ENCODE results near the gene FAM174C. TPM values are rescaled to one million over a fixed set of nuclear protein-coding genes. Genes with fewer than 3 reads are reported as not detected.
A peak's percentile ranks its signal among the peaks of the same experiment; 100 is the strongest.

Gene FAM174C
- polyA plus RNA-seq, 3 donors: 32.8 to 56.2 (median 40.0) TPM

DNA sequence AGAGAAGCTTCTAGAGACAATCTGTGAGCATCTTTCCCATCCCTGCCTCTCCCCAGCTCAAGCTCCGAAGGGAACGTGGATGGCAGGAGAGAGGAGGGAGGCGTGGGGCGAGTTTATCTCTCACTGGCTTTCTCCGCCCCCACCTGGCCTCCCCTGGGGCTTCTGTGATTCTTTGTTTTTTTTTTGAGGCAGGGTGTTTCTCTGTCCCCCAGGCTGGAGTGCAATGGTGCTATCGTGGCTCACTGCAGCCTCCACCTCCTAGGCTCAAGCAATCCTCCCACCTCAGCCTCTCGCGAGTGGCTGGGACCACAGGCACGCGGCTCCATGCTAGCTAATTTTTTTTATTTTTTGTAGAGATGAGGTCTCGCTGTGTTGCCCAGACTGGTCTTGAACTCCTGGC, 33.4 kb downstream of the FAM174C start:
- Mint-ChIP-seq H3K4me1 (no peaks in the 10 kb centered on the region), H3K27ac (no peak overlapping the region), H3K4me3 (no peak overlapping the region), H3K27me3 (ENCODE audit: low read depth in 3 of 3) (peaks cover 0 to 7% (median 2%) of the 10 kb centered on the region in 3 donors), H3K9me3 (peaks cover 0 to 1% (median 0%) of the 10 kb centered on the region in 7 donors), H3K36me3 (no peaks in the 10 kb centered on the region)
- Histone ChIP-seq H3K36me3 (replicated peaks in 1 of 2; ENCODE audit: control insufficient read depth in 1 of 2, insufficient read depth in 2 of 2, low read length in 2 of 2) (no peaks in the 10 kb centered on the region), H3K4me3 (replicated peaks in 1 of 3; ENCODE audit: low read depth in 2 of 3, low read length in 3 of 3) (no peak overlapping the region), H3K4me2 (replicated peaks; ENCODE audit: extremely low read depth, low read length, poor library complexity, severe bottlenecking) (no peak overlapping the region), H3K4me1 (ENCODE audit: control insufficient read depth in 1 of 2, insufficient read depth in 2 of 2, low read length in 2 of 2) (no peaks in the 10 kb centered on the region), H3K27me3 (ENCODE audit: control insufficient read depth in 2 of 2, insufficient read depth in 2 of 2, low read length in 2 of 2) (no peaks in the 10 kb centered on the region), H4K20me1 (ENCODE audit: insufficient read depth, low read length) (no peaks in the 10 kb centered on the region), H3K9me3 (replicated peaks in 1 of 2; ENCODE audit: control insufficient read depth in 1 of 2, insufficient read depth in 1 of 2, low read length in 2 of 2) (no peaks in the 10 kb centered on the region), H3K9ac (ENCODE audit: insufficient read depth, low read length, poor library complexity, severe bottlenecking) (no peak overlapping the region), H3K79me2 (ENCODE audit: insufficient read depth, low read length) (no peaks in the 10 kb centered on the region), H3K27ac (ENCODE audit: low read depth in 1 of 2, low read length in 2 of 2) (no peak overlapping the region), H2AFZ (ENCODE audit: insufficient read depth, low read depth, low read length, poor library complexity, severe bottlenecking) (no peak overlapping the region)
- TF ChIP-seq, protein P1, sequence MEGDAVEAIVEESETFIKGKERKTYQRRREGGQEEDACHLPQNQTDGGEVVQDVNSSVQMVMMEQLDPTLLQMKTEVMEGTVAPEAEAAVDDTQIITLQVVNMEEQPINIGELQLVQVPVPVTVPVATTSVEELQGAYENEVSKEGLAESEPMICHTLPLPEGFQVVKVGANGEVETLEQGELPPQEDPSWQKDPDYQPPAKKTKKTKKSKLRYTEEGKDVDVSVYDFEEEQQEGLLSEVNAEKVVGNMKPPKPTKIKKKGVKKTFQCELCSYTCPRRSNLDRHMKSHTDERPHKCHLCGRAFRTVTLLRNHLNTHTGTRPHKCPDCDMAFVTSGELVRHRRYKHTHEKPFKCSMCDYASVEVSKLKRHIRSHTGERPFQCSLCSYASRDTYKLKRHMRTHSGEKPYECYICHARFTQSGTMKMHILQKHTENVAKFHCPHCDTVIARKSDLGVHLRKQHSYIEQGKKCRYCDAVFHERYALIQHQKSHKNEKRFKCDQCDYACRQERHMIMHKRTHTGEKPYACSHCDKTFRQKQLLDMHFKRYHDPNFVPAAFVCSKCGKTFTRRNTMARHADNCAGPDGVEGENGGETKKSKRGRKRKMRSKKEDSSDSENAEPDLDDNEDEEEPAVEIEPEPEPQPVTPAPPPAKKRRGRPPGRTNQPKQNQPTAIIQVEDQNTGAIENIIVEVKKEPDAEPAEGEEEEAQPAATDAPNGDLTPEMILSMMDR (IDR thresholded peaks at IDR 0.05): no peak
- WGBS (ENCODE audit: insufficient coverage): 87% methylated on average over 3 of the region's 11 CpGs
- DNase-seq: no peak
- intact Hi-C loops (cut with micrococcal nuclease): no loop called here

DNA sequence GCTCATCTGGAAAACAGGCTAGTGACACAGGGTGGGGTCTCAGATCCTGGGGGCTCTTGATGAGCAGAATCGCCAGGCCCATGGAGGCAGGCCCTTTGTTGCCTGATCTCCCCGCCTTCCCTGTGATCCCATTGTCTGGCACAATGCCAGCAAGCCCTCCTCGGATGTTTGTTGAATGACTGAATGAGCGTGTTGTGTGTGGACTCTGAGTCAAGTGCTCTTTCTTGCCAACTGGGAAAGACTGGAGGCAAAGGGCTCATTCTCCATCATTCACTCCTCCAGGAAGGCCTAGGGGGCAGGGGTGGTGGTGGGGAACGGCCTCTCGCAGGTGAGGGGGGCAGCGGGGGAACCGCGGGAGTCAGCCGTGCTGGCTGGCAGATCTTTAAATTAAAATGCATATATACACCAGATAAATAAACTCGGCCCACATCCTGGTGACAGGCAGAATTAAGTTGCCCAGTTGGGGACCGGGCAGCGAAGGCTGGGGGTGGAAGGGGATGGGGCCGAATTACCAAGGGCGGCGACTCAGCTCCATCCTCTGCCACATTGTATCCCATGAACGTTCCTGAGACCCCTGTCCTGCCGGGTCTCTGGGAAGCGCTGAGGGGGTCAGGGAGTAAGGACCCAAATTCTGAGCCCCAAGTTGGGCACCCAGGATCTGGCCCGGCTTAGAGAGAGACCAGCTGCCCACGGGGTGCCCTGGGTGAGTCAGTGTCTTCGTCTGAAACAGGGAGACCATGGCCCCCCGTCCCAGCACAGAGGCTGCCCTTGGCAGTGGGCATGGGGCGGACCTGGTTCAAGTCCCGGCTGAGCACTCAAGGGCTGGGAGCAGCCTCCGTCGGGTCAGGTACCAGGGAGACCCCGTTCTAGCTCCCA, 34.9 kb downstream of the FAM174C start:
- Mint-ChIP-seq H3K27ac (peak overlapping the region in 1 of 7 donors; percentile 55), H3K36me3 (no peaks in the 10 kb centered on the region), H3K9me3 (peaks cover 0 to 1% (median 0%) of the 10 kb centered on the region in 7 donors), H3K4me3 (no peak overlapping the region), H3K27me3 (ENCODE audit: low read depth in 3 of 3) (peaks cover 10 to 17% (median 11%) of the 10 kb centered on the region in 3 donors), H3K4me1 (no peaks in the 10 kb centered on the region)
- Histone ChIP-seq H3K27me3 (ENCODE audit: control insufficient read depth in 2 of 2, insufficient read depth in 2 of 2, low read length in 2 of 2) (peaks cover 0 to under 1% of the 10 kb centered on the region in 2 donors), H3K4me1 (ENCODE audit: control insufficient read depth in 1 of 2, insufficient read depth in 2 of 2, low read length in 2 of 2) (no peaks in the 10 kb centered on the region), H3K4me2 (replicated peaks; ENCODE audit: extremely low read depth, low read length, poor library complexity, severe bottlenecking) (no peak overlapping the region), H2AFZ (ENCODE audit: insufficient read depth, low read depth, low read length, poor library complexity, severe bottlenecking) (no peak overlapping the region), H3K27ac (ENCODE audit: low read depth in 1 of 2, low read length in 2 of 2) (no peak overlapping the region), H3K36me3 (replicated peaks in 1 of 2; ENCODE audit: control insufficient read depth in 1 of 2, insufficient read depth in 2 of 2, low read length in 2 of 2) (no peaks in the 10 kb centered on the region), H3K4me3 (replicated peaks in 1 of 3; ENCODE audit: low read depth in 2 of 3, low read length in 3 of 3) (no peak overlapping the region), H3K79me2 (ENCODE audit: insufficient read depth, low read length) (no peaks in the 10 kb centered on the region), H3K9ac (ENCODE audit: insufficient read depth, low read length, poor library complexity, severe bottlenecking) (no peak overlapping the region), H3K9me3 (replicated peaks in 1 of 2; ENCODE audit: control insufficient read depth in 1 of 2, insufficient read depth in 1 of 2, low read length in 2 of 2) (no peaks in the 10 kb centered on the region), H4K20me1 (ENCODE audit: insufficient read depth, low read length) (no peaks in the 10 kb centered on the region)
- DNase-seq: no peak
- TF ChIP-seq, protein P1 (IDR thresholded peaks at IDR 0.05): no peak
- intact Hi-C loops (cut with micrococcal nuclease): no loop called here
- WGBS (ENCODE audit: insufficient coverage): 75% methylated on average over 16 of the region's 28 CpGs

All from CD14-positive monocyte (primary cell).